ENCODE data around the gene AGAP2. TPM values are rescaled to one million over a fixed set of nuclear protein-coding genes. Genes with fewer than 3 reads are reported as not detected.

Gene AGAP2
- total and polyA plus RNA-seq, 9 of the 15 experiments (the other 6 are each of a cell fraction or from before 2014, with no cell fraction given) = 0.04 to 0.77 (median 0.28) TPM; not detected in 1

GRCh38 chr12:57732726-57733593, 5.6 kb downstream of the AGAP2 start:
- CTCF ChIA-PET (ENCODE audit: low intra/inter-chr PET ratio) = interaction anchor here (1.8 kb wide), 1 partner anchor 149 kb away, joined by 4 read pairs; no protein-coding TSS in a partner anchor

More at GRCh38 chr12:57732726-57733593, 5.6 kb downstream of the AGAP2 start:
- no peak overlapping the region for H3K4me2 ChIP-seq (ENCODE audit: insufficient read depth, low read length)
- 21% methylated on average over 11 of the region's 11 CpGs for WGBS (ENCODE audit: insufficient coverage, low coverage, missing lambda C conversion rate)
- H3K27me3 ChIP-seq (ENCODE audit: control insufficient read depth in 2 of 2, insufficient read depth in 2 of 2, low read length in 2 of 2) = peaks cover 35 to 64% of the 10 kb centered on the region in 2 experiments
- no TSS peak for BruUV-seq (replicated peaks)
- H3K9me1 ChIP-seq (ENCODE audit: control insufficient read depth, insufficient read depth, low read length) = peaks cover 4% of the 10 kb centered on the region
- no peak overlapping the region for H3K27ac ChIP-seq (ENCODE audit: extremely low read depth, low read depth, low read length)
- POLR2A ChIA-PET = interaction anchor here (0.6 to 1.5 kb wide), 7 partner anchors 11 to 214 kb away, joined by 3 to 6 read pairs (median 4); partner anchors contain the start of genes CDK4 and TSPAN31
- no peak for ATAC-seq
- no peaks in the 10 kb centered on the region for H3K36me3 ChIP-seq (ENCODE audit: control insufficient read depth, insufficient read depth, low read length)
- no peaks in the 10 kb centered on the region; the same call in 1 of the 2 replicates for H4K20me1 ChIP-seq (replicated peaks; ENCODE audit: control insufficient read depth, insufficient read depth, low read length)
- no peak for FAIRE-seq
- no peak overlapping the region for H3K9ac ChIP-seq (ENCODE audit: insufficient read depth in 1 of 2, low read depth in 2 of 2, low read length in 2 of 2)
- H3K9me3 ChIP-seq (replicated peaks; ENCODE audit: control insufficient read depth, insufficient read depth, low read depth, low read length) = no peaks in the 10 kb centered on the region
- no peak for DNase-seq (ENCODE audit: extremely low read depth in 1 of 4, low spot score in 3 of 4)
- no peak overlapping the region for H3K4me3 ChIP-seq
- in situ Hi-C loops (cut with MboI) (loop anchor here (5.0 kb wide), 1 partner anchor 106 kb away; no protein-coding TSS in a partner anchor), intact Hi-C loops (cut with micrococcal nuclease) (no loop called here)
- H3K4me1 ChIP-seq (replicated peaks in 1 of 2; ENCODE audit: control insufficient read depth in 2 of 2, insufficient read depth in 2 of 2, low read length in 2 of 2) = peaks cover 9 to 23% of the 10 kb centered on the region in 2 experiments; a peak in 4 of 5 replicates
- H3K79me2 ChIP-seq (ENCODE audit: control insufficient read depth, insufficient read depth, low read length) = no peaks in the 10 kb centered on the region
- 0 out of 2 replicates have a peak, but pooled peaks have one; percentile 8 for TF ChIP-seq PKNOX1 (IDR thresholded peaks at IDR 0.05)
- TF ChIP-seq HNRNPUL1 (IDR thresholded peaks at IDR 0.05; ENCODE audit: low read length) = no peak
- TF ChIP-seq ZNF41 (CRISPR knock-in tag; conservative IDR thresholded peaks at IDR 0.05) = no peak
- no peak overlapping the region for H2AFZ ChIP-seq (ENCODE audit: low read depth, low read length)
